ENCODE data around the gene SYDE2.
"Not testable (repeated sequence)": the region's sequence is repeated elsewhere in the genome, so short reads cannot be mapped to it uniquely, and the experiment has no call there.

GRCh38 chr1:85146298-85146971 lies 54.4 kb downstream of the SYDE2 start:
- TF ChIP-seq CTCF (conservative IDR thresholded peaks at IDR 0.05); ZFX (IDR thresholded peaks at IDR 0.05): not testable (repeated sequence)

Data from C4-2B (cell line).